Measurements from ENCODE around the gene GAGE12E. TPM values are rescaled to one million over a fixed set of nuclear protein-coding genes. Genes with fewer than 3 reads are reported as not detected.

GAGE12E gene
- polyA plus RNA-seq, 3 donors, result not detected

Small RNA genes lying within 50 kb of the gene (small RNA-seq; reads per million reads assigned to genes)
- not detected for gene GAGE12B (ENCODE audit: insufficient read length, low read depth)

Other genes with a start within 250 kb of the GAGE12E start
- not detected for gene GAGE10, start 247.6 kb upstream of the GAGE12E start, polyA plus RNA-seq
- gene GAGE12J, start 229.3 kb upstream of the GAGE12E start, polyA plus RNA-seq, result not detected
- gene GAGE13, start 219.7 kb upstream of the GAGE12E start, polyA plus RNA-seq, result not detected
- gene GAGE12C, start 19.1 kb upstream of the GAGE12E start, polyA plus RNA-seq, result not detected
- gene GAGE12D, start 9.6 kb upstream of the GAGE12E start, polyA plus RNA-seq, result not detected
- gene GAGE12F, start 9.6 kb downstream of the GAGE12E start, polyA plus RNA-seq, result not detected
- gene GAGE12G, start 19.1 kb downstream of the GAGE12E start, polyA plus RNA-seq, result not detected
- gene GAGE12H, start 28.7 kb downstream of the GAGE12E start, polyA plus RNA-seq, result not detected
- not detected for gene GAGE2A, start 38.2 kb downstream of the GAGE12E start, polyA plus RNA-seq
- not detected for gene GAGE1, start 47.7 kb downstream of the GAGE12E start, polyA plus RNA-seq
- gene PAGE1, start 144.7 kb downstream of the GAGE12E start, polyA plus RNA-seq, result not detected

Measured in CD14-positive monocyte (primary cell).